ENCODE measurements around the gene NOMO2.
"Not testable (repeated sequence)": the region's sequence is repeated elsewhere in the genome, so short reads cannot be mapped to it uniquely, and the experiment has no call there.

DNA sequence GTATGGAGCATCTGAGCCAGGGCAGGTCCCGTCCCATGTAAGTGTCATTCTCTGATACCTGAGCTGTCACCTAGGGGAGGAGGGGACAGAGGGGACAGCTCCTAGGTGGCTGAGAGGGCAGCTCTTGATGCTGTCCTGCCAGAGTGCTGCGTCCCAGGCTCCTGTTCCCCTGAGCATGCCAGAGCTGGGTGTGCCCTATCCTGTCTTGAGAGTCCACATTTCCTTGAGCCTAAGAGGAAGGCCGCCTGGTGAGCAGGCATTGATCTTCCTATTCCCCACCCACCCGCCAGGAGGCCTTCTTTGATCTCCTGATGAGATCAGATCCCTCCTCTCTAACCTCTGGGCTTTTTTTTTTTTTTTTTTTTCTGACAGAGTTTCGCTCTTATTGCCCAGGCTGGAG, 32.0 kb upstream of the NOMO2 start:
- TF ChIP-seq CTCF (optimal IDR thresholded peaks at IDR 0.05 in 1 of 3, IDR thresholded peaks at IDR 0.05 in 1 of 3, conservative IDR thresholded peaks at IDR 0.05 in 1 of 3; ENCODE audit: extremely low read depth in 1 of 3, insufficient read depth in 2 of 3, low read length in 3 of 3); EZH2 (IDR thresholded peaks at IDR 0.05; ENCODE audit: low read length): not testable (repeated sequence)
